ENCODE measurements around the gene ENPP6.

DNA sequence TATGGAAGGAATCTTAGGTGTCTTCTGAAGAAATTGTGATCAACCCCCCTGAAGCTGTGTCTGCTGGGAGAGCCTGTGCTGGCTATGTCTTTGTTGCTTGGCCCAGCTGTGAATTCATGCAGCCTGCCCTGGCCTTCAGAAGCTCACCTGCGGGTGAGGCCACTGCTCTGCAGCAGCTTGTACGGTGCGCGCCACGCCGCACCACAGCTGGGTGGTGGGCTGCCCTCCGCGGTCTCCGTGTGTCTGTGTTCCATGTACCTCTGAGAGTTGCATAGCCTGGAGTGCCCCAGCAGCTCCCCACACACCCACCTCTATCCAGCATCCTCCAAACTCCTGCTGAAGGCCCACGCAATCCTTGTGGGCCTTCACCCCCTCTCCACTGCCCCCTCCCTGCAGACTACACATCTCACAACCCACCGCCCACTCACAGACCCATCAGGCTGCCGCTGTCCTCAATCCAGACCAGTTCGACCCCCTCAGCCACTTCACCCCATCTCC, 65.6 kb downstream of the ENPP6 start:
- no peak for TF ChIP-seq POLR2A (IDR thresholded peaks at IDR 0.05)
- TF ChIP-seq, protein P1, sequence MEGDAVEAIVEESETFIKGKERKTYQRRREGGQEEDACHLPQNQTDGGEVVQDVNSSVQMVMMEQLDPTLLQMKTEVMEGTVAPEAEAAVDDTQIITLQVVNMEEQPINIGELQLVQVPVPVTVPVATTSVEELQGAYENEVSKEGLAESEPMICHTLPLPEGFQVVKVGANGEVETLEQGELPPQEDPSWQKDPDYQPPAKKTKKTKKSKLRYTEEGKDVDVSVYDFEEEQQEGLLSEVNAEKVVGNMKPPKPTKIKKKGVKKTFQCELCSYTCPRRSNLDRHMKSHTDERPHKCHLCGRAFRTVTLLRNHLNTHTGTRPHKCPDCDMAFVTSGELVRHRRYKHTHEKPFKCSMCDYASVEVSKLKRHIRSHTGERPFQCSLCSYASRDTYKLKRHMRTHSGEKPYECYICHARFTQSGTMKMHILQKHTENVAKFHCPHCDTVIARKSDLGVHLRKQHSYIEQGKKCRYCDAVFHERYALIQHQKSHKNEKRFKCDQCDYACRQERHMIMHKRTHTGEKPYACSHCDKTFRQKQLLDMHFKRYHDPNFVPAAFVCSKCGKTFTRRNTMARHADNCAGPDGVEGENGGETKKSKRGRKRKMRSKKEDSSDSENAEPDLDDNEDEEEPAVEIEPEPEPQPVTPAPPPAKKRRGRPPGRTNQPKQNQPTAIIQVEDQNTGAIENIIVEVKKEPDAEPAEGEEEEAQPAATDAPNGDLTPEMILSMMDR (IDR thresholded peaks at IDR 0.05): no peak
